Ascending aorta (tissue), 2 donors: ENCODE data around the gene CRYBG1. TPM values are rescaled to one million over a fixed set of nuclear protein-coding genes. Genes with fewer than 3 reads are reported as not detected.

Experiments
- DNase-seq, 2 donors: peaks; one replicate each; pipeline ENCODE4 v3.0.0-alpha.2; 2019; ENCODE audit warnings: low spot score in 2 of 2
- H3K27ac ChIP-seq, 2 donors: fragments of 200-600 bp; sonication (generic); one replicate each; pipeline ENCODE4 v1.5.1; 2016 to 2017; ENCODE audit warnings: mild to moderate bottlenecking in 1 of 2
- H3K27me3 ChIP-seq: fragments of 200-600 bp; sonication (generic); one replicate; pipeline ENCODE4 v1.5.1; 2017
- H3K36me3 ChIP-seq, 2 donors: fragments of 200-600 bp; sonication (generic); one replicate each; pipeline ENCODE4 v1.5.1; 2016
- H3K4me1 ChIP-seq, 2 donors: fragments of 200-600 bp; sonication (generic); one replicate each; pipeline ENCODE4 v1.5.1; 2016 to 2017; ENCODE audit warnings: mild to moderate bottlenecking in 1 of 2
- H3K4me3 ChIP-seq, 2 donors: fragments of 200-600 bp; sonication (generic); one replicate each; pipeline ENCODE4 v1.5.1; 2016 to 2017; ENCODE audit warnings: mild to moderate bottlenecking in 1 of 2
- H3K9me3 ChIP-seq, 2 donors: fragments of 200-600 bp; sonication (generic); one replicate each; pipeline ENCODE4 v1.5.1; 2016
- CTCF ChIP-seq, 3 experiments: fragments of 200-600 bp in 2 of 3; fragments of 450-650 bp in 1 of 3; sonication (generic) in 2 of 3; IDR thresholded peaks; one replicate each; pipeline ENCODE4 v1.5.1; 2016 to 2019; ENCODE audit warnings: antibody characterized with exemption in 3 of 3, mild to moderate bottlenecking in 1 of 3, moderate library complexity in 1 of 3
- intact Hi-C: fragments of 100-400 bp; cut with DNase I; formaldehyde crosslinking; loops from one replicate; pipeline ENCODE4 v1.15.1; 2023
- total RNA-seq: library from RNA; depleted of rRNA; stranded (reverse); fragments of >200 nt; gene quantifications from one replicate; pipeline ENCODE4 v1.1.0, GENCODE V29; 2016

Gene CRYBG1
- total RNA-seq, 1 donor from 2014 or later, result 6.5 TPM

GRCh38 chr6:106516616-106517015 lies 156.1 kb downstream of the CRYBG1 start:
- TF ChIP-seq CTCF (IDR thresholded peaks at IDR 0.05), result no peak
- intact Hi-C loops, result loop anchor here (10.0 kb wide), 1 partner anchor 912 kb away; no protein-coding TSS in a partner anchor
- H3K27ac ChIP-seq, result no peak overlapping the region
- DNase-seq, result no peak
- H3K27me3 ChIP-seq, result no peaks in the 10 kb centered on the region
- no peak overlapping the region for H3K4me3 ChIP-seq
- no peaks in the 10 kb centered on the region for H3K36me3 ChIP-seq
- peaks cover 3% of the 10 kb centered on the region in 2 donors for H3K4me1 ChIP-seq
- no peaks in the 10 kb centered on the region for H3K9me3 ChIP-seq

GRCh38 chr6:106517706-106518105 lies 157.2 kb downstream of the CRYBG1 start:
- no peaks in the 10 kb centered on the region for H3K4me1 ChIP-seq

GRCh38 chr6:106518748-106519147 lies 158.2 kb downstream of the CRYBG1 start:
- Histone ChIP-seq H3K27ac (no peak overlapping the region), H3K4me1 (no peaks in the 10 kb centered on the region), H3K27me3 (no peaks in the 10 kb centered on the region), H3K9me3 (no peaks in the 10 kb centered on the region), H3K36me3 (no peaks in the 10 kb centered on the region), H3K4me3 (no peak overlapping the region)
- TF ChIP-seq CTCF (IDR thresholded peaks at IDR 0.05), result no peak
- DNase-seq, result no peak
- intact Hi-C loops, result loop anchor here (10.0 kb wide), 1 partner anchor 914 kb away; no protein-coding TSS in a partner anchor

More at GRCh38 chr6:106517706-106518105, 157.2 kb downstream of the CRYBG1 start:
- Histone ChIP-seq H3K36me3 (no peaks in the 10 kb centered on the region), H3K9me3 (no peaks in the 10 kb centered on the region), H3K27me3 (no peaks in the 10 kb centered on the region), H3K27ac (no peak overlapping the region), H3K4me3 (no peak overlapping the region)
- DNase-seq, result no peak
- TF ChIP-seq CTCF (IDR thresholded peaks at IDR 0.05), result no peak
- intact Hi-C loops, result loop anchor here (10.0 kb wide), 1 partner anchor 913 kb away; no protein-coding TSS in a partner anchor

- DNase-seq, result no peak
- H3K4me1 ChIP-seq, result no peaks in the 10 kb centered on the region
- H3K9me3 ChIP-seq, result no peaks in the 10 kb centered on the region
- H3K4me3 ChIP-seq, result peak overlapping the region in 1 of 2 donors; percentile 3
- H3K36me3 ChIP-seq, result no peaks in the 10 kb centered on the region
- no peak for TF ChIP-seq CTCF (IDR thresholded peaks at IDR 0.05)
- no peaks in the 10 kb centered on the region for H3K27me3 ChIP-seq
- H3K27ac ChIP-seq, result peak overlapping the region in 1 of 2 donors; percentile 19
- intact Hi-C loops, result loop anchor here (10.0 kb wide), 1 partner anchor 915 kb away; no protein-coding TSS in a partner anchor
Observed at GRCh38 chr6:106519460-106520394, 159.2 kb downstream of the CRYBG1 start.

- no peak for TF ChIP-seq CTCF (IDR thresholded peaks at IDR 0.05)
- no peaks in the 10 kb centered on the region for H3K27me3 ChIP-seq
- intact Hi-C loops, result no loop called here
- DNase-seq, result no peak
- H3K36me3 ChIP-seq, result no peaks in the 10 kb centered on the region
- H3K4me1 ChIP-seq, result no peaks in the 10 kb centered on the region
- no peak overlapping the region for H3K27ac ChIP-seq
- H3K9me3 ChIP-seq, result no peaks in the 10 kb centered on the region
- no peak overlapping the region for H3K4me3 ChIP-seq
Observed at GRCh38 chr6:106520711-106521401, 160.3 kb downstream of the CRYBG1 start.
